ENCODE data around the gene GKN2.

GRCh38 chr2:68993660-68994059, 41.0 kb upstream of the GKN2 start:
- no peak for TF ChIP-seq CTCF (IDR thresholded peaks at IDR 0.05; ENCODE audit: borderline replicate concordance, extremely low read depth, low read length, poor library complexity, severe bottlenecking)
- no peak for TF ChIP-seq EZH2 (IDR thresholded peaks at IDR 0.05; ENCODE audit: borderline replicate concordance, low read depth, low read length, severe bottlenecking)
